ENCODE measurements around the gene CCDC87.

GRCh38 chr11:66550887-66551286 lies 42.0 kb downstream of the CCDC87 start:
- TF ChIP-seq EZH2 (IDR thresholded peaks at IDR 0.05; ENCODE audit: borderline replicate concordance): no peak
- no peak for TF ChIP-seq CTCF (IDR thresholded peaks at IDR 0.05; ENCODE audit: poor library complexity)
- no peak for TF ChIP-seq EZH2phosphoT487 (IDR thresholded peaks at IDR 0.05; ENCODE audit: low read depth, severe bottlenecking, unreplicated experiment)

Measured in hepatocyte (in vitro differentiated cells).